ENCODE results near the gene TTLL12. TPM values are rescaled to one million over a fixed set of nuclear protein-coding genes. Genes with fewer than 3 reads are reported as not detected.

Gene TTLL12
- total RNA-seq, 1 experiment from 2014 or later = 100 TPM

Other genes starting within 250 kb of the TTLL12 start
- 48.2 TPM for gene PACSIN2, start 172.0 kb downstream of the TTLL12 start, total RNA-seq (2021; ENCODE audit: unreplicated experiment)
- gene TTLL1, start 97.7 kb downstream of the TTLL12 start, total RNA-seq (2021; ENCODE audit: unreplicated experiment) = 4.3 TPM
- gene BIK, start 76.4 kb downstream of the TTLL12 start, total RNA-seq (2021; ENCODE audit: unreplicated experiment) = 31.0 TPM
- gene MCAT, start 43.7 kb downstream of the TTLL12 start, total RNA-seq (2021; ENCODE audit: unreplicated experiment) = 34.8 TPM
- gene TSPO, start 35.6 kb downstream of the TTLL12 start, total RNA-seq (2021; ENCODE audit: unreplicated experiment) = 192 TPM
- gene SCUBE1, start 156.2 kb upstream of the TTLL12 start, total RNA-seq (2021; ENCODE audit: unreplicated experiment) = 3.9 TPM
- gene MPPED1, start 224.9 kb upstream of the TTLL12 start, total RNA-seq (2021; ENCODE audit: unreplicated experiment) = not detected

All from HCT116 (cell line).